NCI-H187 treated with DMSO at 0.1 percent for 48 hours (cell line): ENCODE measurements around the gene FAM200B.
"Not testable (repeated sequence)": the region's sequence is repeated elsewhere in the genome, so short reads cannot be mapped to it uniquely, and the experiment has no call there.

Source experiments
- DNase-seq: peaks from one replicate; lab custom pipeline; 2025; lab: John Stamatoyannopoulos, UW

FAM200B gene

GRCh38 chr4:15696866-15697265, 15.2 kb downstream of the FAM200B start:
- no peak for DNase-seq

- DNase-seq: no peak
Measured at GRCh38 chr4:15702941-15703403, 21.3 kb downstream of the FAM200B start, which contains the start of gene BST1. Gene BST1 (plus strand): TSS chr4:15703065. CDS start chr4:15703145, 80 bp downstream.

- DNase-seq: no peak
Measured at GRCh38 chr4:15703439-15703838, 21.8 kb downstream of the FAM200B start.

GRCh38 chr4:15704129-15704528, 22.5 kb downstream of the FAM200B start:
- no peak for DNase-seq

GRCh38 chr4:15706646-15707362, 25.2 kb downstream of the FAM200B start:
- no peak for DNase-seq

- no peak for DNase-seq
Measured at GRCh38 chr4:15707363-15707715, 25.7 kb downstream of the FAM200B start.

GRCh38 chr4:15711762-15712161, 30.1 kb downstream of the FAM200B start:
- no peak for DNase-seq

- DNase-seq: no peak
Measured at GRCh38 chr4:15712214-15712613, 30.6 kb downstream of the FAM200B start.

GRCh38 chr4:15714141-15714540, 32.5 kb downstream of the FAM200B start:
- DNase-seq: no peak

- no peak for DNase-seq
Measured at GRCh38 chr4:15714646-15715435, 33.2 kb downstream of the FAM200B start.

GRCh38 chr4:15716115-15716514, 34.5 kb downstream of the FAM200B start:
- DNase-seq: no peak

- DNase-seq: no peak
Measured at GRCh38 chr4:15717086-15717485, 35.5 kb downstream of the FAM200B start.

- DNase-seq: no peak
Measured at GRCh38 chr4:15717657-15718416, 36.2 kb downstream of the FAM200B start.

- DNase-seq: no peak
Measured at GRCh38 chr4:15718465-15718864, 36.8 kb downstream of the FAM200B start.

- no peak for DNase-seq
Measured at GRCh38 chr4:15718959-15719358, 37.3 kb downstream of the FAM200B start.

GRCh38 chr4:15719506-15719905, 37.9 kb downstream of the FAM200B start:
- no peak for DNase-seq

GRCh38 chr4:15720851-15721250, 39.2 kb downstream of the FAM200B start:
- no peak for DNase-seq

- DNase-seq: no peak
Measured at GRCh38 chr4:15725608-15726007, 44.0 kb downstream of the FAM200B start.

- no peak for DNase-seq
Measured at GRCh38 chr4:15729910-15730533, 48.4 kb downstream of the FAM200B start.

GRCh38 chr4:15733061-15733460, 51.4 kb downstream of the FAM200B start:
- DNase-seq: not testable (repeated sequence)

GRCh38 chr4:15735536-15735935, 53.9 kb downstream of the FAM200B start:
- DNase-seq: no peak

- DNase-seq: no peak
Measured at GRCh38 chr4:15736514-15737050, 55.0 kb downstream of the FAM200B start.
